PFSK-1 (cell line): ENCODE data around the gene TIMM17A.

Experiments
- FOXP2 ChIP-seq: optimal IDR thresholded peaks from 2 replicates; pipeline ENCODE3; 2011; ENCODE audit warnings: borderline replicate concordance, control low read depth, inconsistent platforms; ENCODE audit not compliant: insufficient read depth; ENCODE audit errors: extremely low read length, extremely low read depth
- POLR2AphosphoS5 ChIP-seq: IDR thresholded peaks from 2 replicates; pipeline ENCODE4 v1.6.1; 2012; ENCODE audit warnings: low read depth, mild to moderate bottlenecking, control low read depth, low read length, moderate library complexity
- SIN3A ChIP-seq: IDR thresholded peaks from 2 replicates; pipeline ENCODE4 v1.6.1; 2012; ENCODE audit warnings: mild to moderate bottlenecking, low read length, moderate library complexity, borderline replicate concordance; ENCODE audit not compliant: insufficient read depth
- TAF1 ChIP-seq: IDR thresholded peaks from 2 replicates; pipeline ENCODE4 v1.6.1; 2012; ENCODE audit warnings: low read length, control low read depth, borderline replicate concordance; ENCODE audit not compliant: insufficient read depth
- TF ChIP-seq, protein P1 (sequence below), 2 experiments: IDR thresholded peaks; 2 replicates each; pipeline versions ENCODE4 v1.6.1 to v1.8.0; 2011 to 2012; ENCODE audit warnings: low read depth in 2 of 2, low read length in 2 of 2, control low read depth in 1 of 2, inconsistent platforms in 1 of 2, mild to moderate bottlenecking in 1 of 2, moderate library complexity in 1 of 2; ENCODE audit not compliant: insufficient read depth in 1 of 2

The TIMM17A gene

GRCh38 chr1:202009326-202010179 lies 54.2 kb downstream of the TIMM17A start:
- TF ChIP-seq SIN3A (no peak), FOXP2 (no peak)

DNA sequence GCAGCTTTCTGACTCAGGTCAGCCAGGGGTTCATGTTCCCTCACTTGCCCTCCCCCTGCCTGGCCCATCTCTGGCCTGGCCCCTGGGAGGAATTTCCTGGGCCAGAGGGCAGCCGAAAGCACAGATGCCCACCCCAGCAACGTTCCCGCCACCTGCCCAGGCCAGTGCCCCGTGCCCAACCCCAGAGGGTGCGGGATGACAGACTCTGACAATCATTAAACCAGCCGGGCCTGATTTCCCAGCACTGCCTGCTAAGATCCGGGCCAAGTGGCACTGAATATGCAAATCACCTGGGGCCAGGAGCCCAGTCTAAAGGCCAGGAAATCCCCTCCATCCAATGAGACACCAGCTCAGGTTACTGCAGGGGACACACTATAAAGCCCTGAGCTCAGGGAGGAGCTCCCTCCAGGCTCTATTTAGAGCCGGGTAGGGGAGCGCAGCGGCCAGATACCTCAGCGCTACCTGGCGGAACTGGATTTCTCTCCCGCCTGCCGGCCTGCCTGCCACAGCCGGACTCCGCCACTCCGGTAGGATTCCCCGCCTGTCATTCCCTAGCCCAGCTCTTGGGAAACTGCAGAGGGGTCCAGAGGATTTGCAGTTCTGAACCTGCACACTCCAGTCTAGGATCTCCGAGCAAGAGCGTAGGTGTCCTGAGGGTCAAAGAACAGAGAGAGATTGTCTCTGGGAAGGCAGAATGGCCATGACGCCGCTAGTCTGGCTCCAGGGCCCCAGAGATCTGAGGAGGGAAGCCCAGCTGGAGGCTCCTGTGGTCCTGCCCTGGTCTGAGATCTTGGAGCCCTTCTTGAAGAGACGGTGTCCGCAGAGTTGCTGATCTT lies 55.1 kb downstream of the TIMM17A start, which contains the start of gene ELF3:
ELF3 (plus strand) TSS at position 408 of the 836 bp plus-strand sequence. CDS start 550 bp downstream, outside the sequence.
- TF ChIP-seq TAF1 (no peak), SIN3A (no peak), FOXP2 (no peak), POLR2AphosphoS5 (no peak)
- TF ChIP-seq, protein P1, sequence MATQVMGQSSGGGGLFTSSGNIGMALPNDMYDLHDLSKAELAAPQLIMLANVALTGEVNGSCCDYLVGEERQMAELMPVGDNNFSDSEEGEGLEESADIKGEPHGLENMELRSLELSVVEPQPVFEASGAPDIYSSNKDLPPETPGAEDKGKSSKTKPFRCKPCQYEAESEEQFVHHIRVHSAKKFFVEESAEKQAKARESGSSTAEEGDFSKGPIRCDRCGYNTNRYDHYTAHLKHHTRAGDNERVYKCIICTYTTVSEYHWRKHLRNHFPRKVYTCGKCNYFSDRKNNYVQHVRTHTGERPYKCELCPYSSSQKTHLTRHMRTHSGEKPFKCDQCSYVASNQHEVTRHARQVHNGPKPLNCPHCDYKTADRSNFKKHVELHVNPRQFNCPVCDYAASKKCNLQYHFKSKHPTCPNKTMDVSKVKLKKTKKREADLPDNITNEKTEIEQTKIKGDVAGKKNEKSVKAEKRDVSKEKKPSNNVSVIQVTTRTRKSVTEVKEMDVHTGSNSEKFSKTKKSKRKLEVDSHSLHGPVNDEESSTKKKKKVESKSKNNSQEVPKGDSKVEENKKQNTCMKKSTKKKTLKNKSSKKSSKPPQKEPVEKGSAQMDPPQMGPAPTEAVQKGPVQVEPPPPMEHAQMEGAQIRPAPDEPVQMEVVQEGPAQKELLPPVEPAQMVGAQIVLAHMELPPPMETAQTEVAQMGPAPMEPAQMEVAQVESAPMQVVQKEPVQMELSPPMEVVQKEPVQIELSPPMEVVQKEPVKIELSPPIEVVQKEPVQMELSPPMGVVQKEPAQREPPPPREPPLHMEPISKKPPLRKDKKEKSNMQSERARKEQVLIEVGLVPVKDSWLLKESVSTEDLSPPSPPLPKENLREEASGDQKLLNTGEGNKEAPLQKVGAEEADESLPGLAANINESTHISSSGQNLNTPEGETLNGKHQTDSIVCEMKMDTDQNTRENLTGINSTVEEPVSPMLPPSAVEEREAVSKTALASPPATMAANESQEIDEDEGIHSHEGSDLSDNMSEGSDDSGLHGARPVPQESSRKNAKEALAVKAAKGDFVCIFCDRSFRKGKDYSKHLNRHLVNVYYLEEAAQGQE (IDR thresholded peaks at IDR 0.05; ENCODE audit: insufficient read depth in 1 of 2, low read depth in 2 of 2, low read length in 2 of 2) = no peak

DNA sequence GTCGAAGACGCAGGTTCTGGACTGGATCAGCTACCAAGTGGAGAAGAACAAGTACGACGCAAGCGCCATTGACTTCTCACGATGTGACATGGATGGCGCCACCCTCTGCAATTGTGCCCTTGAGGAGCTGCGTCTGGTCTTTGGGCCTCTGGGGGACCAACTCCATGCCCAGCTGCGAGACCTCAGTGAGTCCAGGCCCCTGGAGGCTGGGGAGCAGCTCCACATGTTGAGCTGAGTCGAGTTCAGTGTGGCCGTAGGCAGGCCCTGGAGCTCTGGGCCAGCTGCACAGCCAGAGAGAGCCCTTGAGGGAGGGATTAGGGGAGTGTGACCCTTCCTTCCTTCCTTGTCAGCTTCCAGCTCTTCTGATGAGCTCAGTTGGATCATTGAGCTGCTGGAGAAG lies 56.7 kb downstream of the TIMM17A start:
- TF ChIP-seq, protein P1 (IDR thresholded peaks at IDR 0.05; ENCODE audit: insufficient read depth in 1 of 2, low read depth in 2 of 2, low read length in 2 of 2) = no peak
- TF ChIP-seq TAF1 = no peak
- TF ChIP-seq FOXP2 = no peak
- no peak for TF ChIP-seq POLR2AphosphoS5
- no peak for TF ChIP-seq SIN3A

DNA sequence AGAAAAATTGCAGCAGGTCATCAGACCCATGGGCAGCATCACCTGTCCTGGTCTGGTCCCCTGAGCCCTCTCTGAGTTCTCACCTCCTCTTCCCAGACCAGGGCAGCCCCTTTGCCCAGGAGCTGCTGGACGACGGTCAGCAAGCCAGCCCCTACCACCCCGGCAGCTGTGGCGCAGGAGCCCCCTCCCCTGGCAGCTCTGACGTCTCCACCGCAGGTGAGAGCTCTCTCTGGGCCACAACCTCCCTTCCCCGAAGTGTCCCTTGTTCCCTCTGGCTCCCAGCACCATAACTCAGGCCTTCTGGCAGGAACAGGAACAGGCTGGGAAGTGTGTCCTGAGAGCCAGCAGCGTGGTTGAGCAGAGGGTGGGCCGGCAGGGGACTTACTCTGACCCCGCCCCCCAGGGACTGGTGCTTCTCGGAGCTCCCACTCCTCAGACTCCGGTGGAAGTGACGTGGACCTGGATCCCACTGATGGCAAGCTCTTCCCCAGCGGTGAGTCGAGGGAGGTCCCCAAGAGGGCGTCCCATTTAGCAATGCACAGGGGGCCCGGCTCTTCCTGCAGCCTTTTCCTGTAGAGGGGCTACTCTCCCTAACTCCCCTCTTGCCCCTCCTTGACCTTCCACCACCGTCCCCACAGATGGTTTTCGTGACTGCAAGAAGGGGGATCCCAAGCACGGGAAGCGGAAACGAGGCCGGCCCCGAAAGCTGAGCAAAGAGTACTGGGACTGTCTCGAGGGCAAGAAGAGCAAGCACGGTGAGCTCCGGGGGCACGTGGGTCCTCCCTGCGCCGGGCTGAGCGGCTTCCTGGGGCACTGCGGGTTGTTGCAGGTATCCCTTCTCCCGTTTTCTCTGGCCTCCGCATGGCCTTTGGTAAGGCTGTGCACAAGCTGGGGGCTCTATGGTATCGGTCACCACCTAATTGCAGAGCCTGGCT lies 57.5 kb downstream of the TIMM17A start:
- no peak for TF ChIP-seq FOXP2
- no peak for TF ChIP-seq TAF1
- no peak for TF ChIP-seq POLR2AphosphoS5
- TF ChIP-seq, protein P1 (IDR thresholded peaks at IDR 0.05; ENCODE audit: insufficient read depth in 1 of 2, low read depth in 2 of 2, low read length in 2 of 2) = no peak
- TF ChIP-seq SIN3A = no peak

DNA sequence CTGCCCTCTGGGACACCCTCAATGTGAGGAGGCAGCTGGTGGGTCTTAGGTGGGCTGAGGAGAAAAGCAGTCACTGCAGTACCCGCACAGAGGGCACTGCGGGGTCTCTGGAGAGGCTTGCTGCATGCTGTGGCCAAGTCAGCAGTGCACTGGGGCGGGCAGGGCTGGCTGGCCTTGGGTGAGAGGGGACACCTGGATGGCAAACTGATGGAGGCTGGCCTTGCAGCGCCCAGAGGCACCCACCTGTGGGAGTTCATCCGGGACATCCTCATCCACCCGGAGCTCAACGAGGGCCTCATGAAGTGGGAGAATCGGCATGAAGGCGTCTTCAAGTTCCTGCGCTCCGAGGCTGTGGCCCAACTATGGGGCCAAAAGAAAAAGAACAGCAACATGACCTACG lies 58.3 kb downstream of the TIMM17A start:
- TF ChIP-seq TAF1 (no peak), POLR2AphosphoS5 (no peak), SIN3A (no peak), FOXP2 (no peak)
- TF ChIP-seq, protein P1 (IDR thresholded peaks at IDR 0.05; ENCODE audit: insufficient read depth in 1 of 2, low read depth in 2 of 2, low read length in 2 of 2) = no peak
